ENCODE measurements around the gene ARID1B. TPM values are rescaled to one million over a fixed set of nuclear protein-coding genes. Genes with fewer than 3 reads are reported as not detected.

The ARID1B gene
- total and polyA plus RNA-seq, 4 donors = 7.0 to 49.0 (median 24.2) TPM

GRCh38 chr6:157151989-157152388 is 374.8 kb downstream of the ARID1B start:
- H3K9ac ChIP-seq (ENCODE audit: low read depth in 1 of 2, low read length in 2 of 2) = no peak overlapping the region
- no peak for DNase-seq (ENCODE audit: low spot score)
- no peaks in the 10 kb centered on the region for H3K9me3 ChIP-seq (ENCODE audit: control insufficient read depth in 4 of 4, low read length in 3 of 4)
- H3K27ac ChIP-seq (ENCODE audit: low read depth in 1 of 2, low read length in 2 of 2) = no peak overlapping the region
- no peak overlapping the region for H3K4me3 ChIP-seq (ENCODE audit: low read depth in 1 of 3, low read length in 3 of 3)
- TF ChIP-seq HNF4G (IDR thresholded peaks at IDR 0.05) (no peak), EGR1 (IDR thresholded peaks at IDR 0.05; ENCODE audit: low read depth in 2 of 2) (no peak), NR2F2 (IDR thresholded peaks at IDR 0.05) (no peak), SP1 (IDR thresholded peaks at IDR 0.05) (no peak), HNF4A (conservative IDR thresholded peaks at IDR 0.05) (no peak), MAX (IDR thresholded peaks at IDR 0.05) (no peak)
- H3K36me3 ChIP-seq (ENCODE audit: control insufficient read depth in 4 of 4, insufficient read depth in 3 of 4, low read depth in 1 of 4, low read length in 3 of 4) = peaks cover 0 to 12% (median 7%) of the 10 kb centered on the region in 4 donors
- H3K4me1 ChIP-seq (ENCODE audit: control insufficient read depth in 4 of 4, insufficient read depth in 4 of 4, low read length in 3 of 4) = no peaks in the 10 kb centered on the region
- no peaks in the 10 kb centered on the region for H3K27me3 ChIP-seq (ENCODE audit: control insufficient read depth in 4 of 4, insufficient read depth in 4 of 4, low read length in 3 of 4)
- 84% methylated on average over 3 of the region's 3 CpGs for WGBS

- no peak overlapping the region for H3K4me3 ChIP-seq (ENCODE audit: low read depth in 1 of 3, low read length in 3 of 3)
- WGBS = 83% methylated on average over 3 of the region's 3 CpGs
- H3K9ac ChIP-seq (ENCODE audit: low read depth in 1 of 2, low read length in 2 of 2) = no peak overlapping the region
- peaks cover 0 to 16% (median 10%) of the 10 kb centered on the region in 4 donors for H3K36me3 ChIP-seq (ENCODE audit: control insufficient read depth in 4 of 4, insufficient read depth in 3 of 4, low read depth in 1 of 4, low read length in 3 of 4)
- no peak for DNase-seq (ENCODE audit: low spot score)
- H3K27me3 ChIP-seq (ENCODE audit: control insufficient read depth in 4 of 4, insufficient read depth in 4 of 4, low read length in 3 of 4) = no peaks in the 10 kb centered on the region
- TF ChIP-seq HNF4G (IDR thresholded peaks at IDR 0.05) = no peak
- TF ChIP-seq CTCF (IDR thresholded peaks at IDR 0.05; ENCODE audit: low read depth, low read length, missing input control) = no peak
- TF ChIP-seq EGR1 (IDR thresholded peaks at IDR 0.05; ENCODE audit: low read depth in 2 of 2) = no peak
- TF ChIP-seq RXRA (IDR thresholded peaks at IDR 0.05) = no peak
- TF ChIP-seq ATF3 (IDR thresholded peaks at IDR 0.05) = no peak
- TF ChIP-seq GABPA (IDR thresholded peaks at IDR 0.05 in 1 of 2, conservative IDR thresholded peaks at IDR 0.05 in 1 of 2) = no peak
- TF ChIP-seq MAX (IDR thresholded peaks at IDR 0.05) = no peak
- no peak for TF ChIP-seq FOXA1 (IDR thresholded peaks at IDR 0.05)
- H3K27ac ChIP-seq (ENCODE audit: low read depth in 1 of 2, low read length in 2 of 2) = no peak overlapping the region
- no peaks in the 10 kb centered on the region for H3K4me1 ChIP-seq (ENCODE audit: control insufficient read depth in 4 of 4, insufficient read depth in 4 of 4, low read length in 3 of 4)
- no peaks in the 10 kb centered on the region for H3K9me3 ChIP-seq (ENCODE audit: control insufficient read depth in 4 of 4, low read length in 3 of 4)
Observed at GRCh38 chr6:157152556-157152955, 375.4 kb downstream of the ARID1B start.

GRCh38 chr6:157155804-157156203 is 378.6 kb downstream of the ARID1B start:
- whole genome bisulfite sequencing = 87% methylated on average over 3 of the region's 3 CpGs
- Histone ChIP-seq H3K27me3 (ENCODE audit: control insufficient read depth in 4 of 4, insufficient read depth in 4 of 4, low read length in 3 of 4) (no peaks in the 10 kb centered on the region), H3K36me3 (ENCODE audit: control insufficient read depth in 4 of 4, insufficient read depth in 3 of 4, low read depth in 1 of 4, low read length in 3 of 4) (peaks cover 0 to 8% (median 5%) of the 10 kb centered on the region in 4 donors), H3K9me3 (ENCODE audit: control insufficient read depth in 4 of 4, low read length in 3 of 4) (no peaks in the 10 kb centered on the region), H3K4me3 (ENCODE audit: low read depth in 1 of 3, low read length in 3 of 3) (no peak overlapping the region), H3K27ac (ENCODE audit: low read depth in 1 of 2, low read length in 2 of 2) (no peak overlapping the region), H3K4me1 (ENCODE audit: control insufficient read depth in 4 of 4, insufficient read depth in 4 of 4, low read length in 3 of 4) (no peaks in the 10 kb centered on the region), H3K9ac (ENCODE audit: low read depth in 1 of 2, low read length in 2 of 2) (no peak overlapping the region)
- DNase-seq (ENCODE audit: low spot score) = no peak
- TF ChIP-seq HNF4A (conservative IDR thresholded peaks at IDR 0.05) (no peak), HNF4G (IDR thresholded peaks at IDR 0.05) (no peak), REST (IDR thresholded peaks at IDR 0.05) (no peak), CTCF (IDR thresholded peaks at IDR 0.05; ENCODE audit: low read depth, low read length, missing input control) (no peak), EGR1 (IDR thresholded peaks at IDR 0.05; ENCODE audit: low read depth in 2 of 2) (no peak), ATF3 (IDR thresholded peaks at IDR 0.05) (no peak), FOXA2 (IDR thresholded peaks at IDR 0.05) (no peak), TAF1 (conservative IDR thresholded peaks at IDR 0.05) (no peak), FOXA1 (IDR thresholded peaks at IDR 0.05) (no peak), YY1 (IDR thresholded peaks at IDR 0.05) (no peak), NR2F2 (IDR thresholded peaks at IDR 0.05) (no peak)

Measured in liver (tissue), 9 donors.